ENCODE results near the gene DGUOK. TPM values are rescaled to one million over a fixed set of nuclear protein-coding genes. Genes with fewer than 3 reads are reported as not detected.
A peak's percentile ranks its signal among the peaks of the same experiment; 100 is the strongest.

The DGUOK gene
- total RNA-seq, 1 donor from 2014 or later, result 66.8 TPM

DNA sequence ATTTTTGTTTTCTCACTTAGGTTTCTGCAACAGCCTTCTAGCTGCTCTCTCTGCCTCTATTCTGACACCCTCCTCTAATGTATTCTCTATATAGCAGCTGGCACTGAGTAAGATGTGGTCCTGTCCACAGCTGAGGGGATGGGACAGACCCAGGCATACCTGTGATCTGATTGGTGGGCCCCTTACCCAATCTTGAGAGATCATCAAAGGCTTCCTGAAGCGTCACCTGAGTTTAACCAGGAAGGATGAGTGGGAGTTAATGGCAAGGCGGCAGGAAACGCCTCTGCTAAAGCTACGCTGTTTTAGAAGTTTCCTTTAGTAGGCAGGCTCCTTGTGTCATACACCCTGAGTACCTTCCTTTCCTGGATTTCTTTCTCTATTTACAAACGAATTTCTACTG lies 52.3 kb downstream of the DGUOK start:
- H3K27me3 ChIP-seq (ENCODE audit: control insufficient read depth, insufficient read depth, low read length), result no peaks in the 10 kb centered on the region
- no peak overlapping the region for H3K4me3 ChIP-seq (ENCODE audit: low read depth, low read length)
- DNase-seq (ENCODE audit: low read depth), result no peak
- H3K36me3 ChIP-seq (ENCODE audit: control insufficient read depth, insufficient read depth, low read length), result no peaks in the 10 kb centered on the region
- TF ChIP-seq, protein P1, sequence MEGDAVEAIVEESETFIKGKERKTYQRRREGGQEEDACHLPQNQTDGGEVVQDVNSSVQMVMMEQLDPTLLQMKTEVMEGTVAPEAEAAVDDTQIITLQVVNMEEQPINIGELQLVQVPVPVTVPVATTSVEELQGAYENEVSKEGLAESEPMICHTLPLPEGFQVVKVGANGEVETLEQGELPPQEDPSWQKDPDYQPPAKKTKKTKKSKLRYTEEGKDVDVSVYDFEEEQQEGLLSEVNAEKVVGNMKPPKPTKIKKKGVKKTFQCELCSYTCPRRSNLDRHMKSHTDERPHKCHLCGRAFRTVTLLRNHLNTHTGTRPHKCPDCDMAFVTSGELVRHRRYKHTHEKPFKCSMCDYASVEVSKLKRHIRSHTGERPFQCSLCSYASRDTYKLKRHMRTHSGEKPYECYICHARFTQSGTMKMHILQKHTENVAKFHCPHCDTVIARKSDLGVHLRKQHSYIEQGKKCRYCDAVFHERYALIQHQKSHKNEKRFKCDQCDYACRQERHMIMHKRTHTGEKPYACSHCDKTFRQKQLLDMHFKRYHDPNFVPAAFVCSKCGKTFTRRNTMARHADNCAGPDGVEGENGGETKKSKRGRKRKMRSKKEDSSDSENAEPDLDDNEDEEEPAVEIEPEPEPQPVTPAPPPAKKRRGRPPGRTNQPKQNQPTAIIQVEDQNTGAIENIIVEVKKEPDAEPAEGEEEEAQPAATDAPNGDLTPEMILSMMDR (IDR thresholded peaks at IDR 0.05; ENCODE audit: insufficient read depth, low read length, poor library complexity, severe bottlenecking), result no peak

DNA sequence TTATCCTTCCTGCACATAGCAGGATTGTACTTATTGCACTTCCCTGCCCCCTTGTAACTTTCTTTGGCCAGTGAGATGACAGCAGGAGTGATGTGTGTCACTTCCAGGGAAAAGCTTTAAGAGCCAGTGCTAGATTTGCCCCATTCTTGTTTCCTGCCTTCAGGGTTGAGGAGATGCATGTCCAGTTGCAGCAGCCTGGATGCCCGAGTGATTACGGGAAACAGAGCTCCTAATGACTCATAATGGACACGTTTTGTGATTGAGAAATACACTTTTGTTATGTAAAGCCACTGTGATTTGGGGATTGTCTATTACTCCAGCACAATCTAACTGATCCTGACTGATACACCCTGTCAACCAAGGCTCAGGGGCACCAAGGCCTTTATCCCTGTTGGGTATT lies 53.0 kb downstream of the DGUOK start:
- TF ChIP-seq, protein P1 (IDR thresholded peaks at IDR 0.05; ENCODE audit: insufficient read depth, low read length, poor library complexity, severe bottlenecking), result no peak
- Histone ChIP-seq H3K36me3 (ENCODE audit: control insufficient read depth, insufficient read depth, low read length) (no peaks in the 10 kb centered on the region), H3K27me3 (ENCODE audit: control insufficient read depth, insufficient read depth, low read length) (no peaks in the 10 kb centered on the region), H3K4me3 (ENCODE audit: low read depth, low read length) (no peak overlapping the region)
- peak; percentile 70 for DNase-seq (ENCODE audit: low read depth)

DNA sequence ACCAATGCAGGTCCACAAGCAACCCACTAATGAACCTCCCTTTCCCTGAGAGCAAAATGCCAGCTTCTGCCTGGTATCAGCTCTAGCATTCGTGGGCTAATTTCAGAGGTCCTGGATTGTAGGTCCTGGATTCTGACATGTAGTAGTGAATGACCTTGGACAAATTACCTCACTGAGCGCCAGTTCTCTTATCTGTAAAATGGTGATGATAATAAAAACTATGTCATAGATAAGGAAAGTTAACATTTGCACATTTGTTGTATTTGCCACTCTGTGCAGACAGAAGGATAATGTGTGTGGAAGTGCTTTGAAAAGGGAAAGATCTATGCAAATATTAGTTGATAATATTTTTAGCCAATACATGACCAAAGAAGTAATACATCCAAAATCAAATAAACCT lies 53.9 kb downstream of the DGUOK start:
- no peak overlapping the region for H3K4me3 ChIP-seq (ENCODE audit: low read depth, low read length)
- no peaks in the 10 kb centered on the region for H3K36me3 ChIP-seq (ENCODE audit: control insufficient read depth, insufficient read depth, low read length)
- TF ChIP-seq, protein P1 (IDR thresholded peaks at IDR 0.05; ENCODE audit: insufficient read depth, low read length, poor library complexity, severe bottlenecking), result no peak
- no peak for DNase-seq (ENCODE audit: low read depth)
- H3K27me3 ChIP-seq (ENCODE audit: control insufficient read depth, insufficient read depth, low read length), result no peaks in the 10 kb centered on the region

- no peak for DNase-seq (ENCODE audit: low read depth)
- TF ChIP-seq, protein P1 (IDR thresholded peaks at IDR 0.05; ENCODE audit: insufficient read depth, low read length, poor library complexity, severe bottlenecking), result no peak
Measured at GRCh38 chr2:73981081-73982001, 54.7 kb downstream of the DGUOK start.

GRCh38 chr2:73982140-73982617 lies 55.5 kb downstream of the DGUOK start:
- TF ChIP-seq, protein P1 (IDR thresholded peaks at IDR 0.05; ENCODE audit: insufficient read depth, low read length, poor library complexity, severe bottlenecking), result no peak
- DNase-seq (ENCODE audit: low read depth), result no peak
- no peaks in the 10 kb centered on the region for H3K36me3 ChIP-seq (ENCODE audit: control insufficient read depth, insufficient read depth, low read length)
- no peaks in the 10 kb centered on the region for H3K27me3 ChIP-seq (ENCODE audit: control insufficient read depth, insufficient read depth, low read length)
- H3K4me3 ChIP-seq (ENCODE audit: low read depth, low read length), result no peak overlapping the region

More at GRCh38 chr2:73981081-73982001, 54.7 kb downstream of the DGUOK start:
- no peaks in the 10 kb centered on the region for H3K36me3 ChIP-seq (ENCODE audit: control insufficient read depth, insufficient read depth, low read length)
- H3K27me3 ChIP-seq (ENCODE audit: control insufficient read depth, insufficient read depth, low read length), result no peaks in the 10 kb centered on the region
- peak overlapping the region; percentile 14 for H3K4me3 ChIP-seq (ENCODE audit: low read depth, low read length)

All from kidney epithelial cell (primary cell).